Stimulated activated effector memory CD8-positive, alpha-beta T cell treated with anti-CD3 and anti-CD28 coated beads, Interleukin-12 subunit alpha, Interleukin-12 subunit beta, amount 100 ng/mL, for 72 hours (primary cell): ENCODE measurements around the gene KLHDC10.
A peak's percentile ranks its signal among the peaks of the same experiment; 100 is the strongest.
"Not testable (repeated sequence)": the region's sequence is repeated elsewhere in the genome, so short reads cannot be mapped to it uniquely, and the experiment has no call there.

Source experiments
- ATAC-seq: fragments of 150-1000 bp; cut with Tn5 transposase; 2 replicates; pipeline ENCODE4 v1.10.0; 2021
- DNase-seq, 2 donors: peaks; one replicate each; pipeline ENCODE4 v3.0.0; 2021 to 2022; ENCODE audit warnings: low spot score in 2 of 2
- H3K27ac Mint-ChIP-seq: one replicate; pipeline ENCODE4 v1.8.0; 2022; ENCODE audit warnings: mild to moderate bottlenecking, mixed read lengths
- H3K36me3 Mint-ChIP-seq: one replicate; pipeline ENCODE4 v1.8.0; 2022; ENCODE audit warnings: mild to moderate bottlenecking, mixed read lengths
- H3K4me1 Mint-ChIP-seq: one replicate; pipeline ENCODE4 v1.8.0; 2022; ENCODE audit warnings: mixed read lengths
- H3K4me3 Mint-ChIP-seq: one replicate; pipeline ENCODE4 v1.8.0; 2022; ENCODE audit warnings: mild to moderate bottlenecking, mixed read lengths
- H3K9me3 Mint-ChIP-seq: one replicate; pipeline ENCODE4 v1.8.0; 2022; ENCODE audit warnings: mixed read lengths

The KLHDC10 gene

GRCh38 chr7:130140551-130141160 lies 70.3 kb downstream of the KLHDC10 start:
- Mint-ChIP-seq H3K36me3 (peaks cover 26% of the 10 kb centered on the region), H3K9me3 (no peaks in the 10 kb centered on the region), H3K27ac (no peak overlapping the region), H3K4me3 (peak overlapping the region; percentile 39), H3K4me1 (peaks cover 13% of the 10 kb centered on the region)
- no peak for DNase-seq
- ATAC-seq, result no peak

GRCh38 chr7:130141161-130141883 lies 71.0 kb downstream of the KLHDC10 start:
- Mint-ChIP-seq H3K36me3 (peaks cover 20% of the 10 kb centered on the region), H3K4me1 (peaks cover 11% of the 10 kb centered on the region), H3K27ac (no peak overlapping the region), H3K4me3 (peak overlapping the region; percentile 39), H3K9me3 (no peaks in the 10 kb centered on the region)
- peak; percentile 29 for ATAC-seq
- DNase-seq, result no peak

GRCh38 chr7:130141884-130142653 lies 71.7 kb downstream of the KLHDC10 start:
- H3K36me3 Mint-ChIP-seq, result peaks cover 19% of the 10 kb centered on the region
- DNase-seq (no peak), ATAC-seq (no peak)
- no peaks in the 10 kb centered on the region for H3K9me3 Mint-ChIP-seq
- peaks cover 7% of the 10 kb centered on the region for H3K4me1 Mint-ChIP-seq
- peak overlapping the region; percentile 39 for H3K4me3 Mint-ChIP-seq
- H3K27ac Mint-ChIP-seq, result no peak overlapping the region

GRCh38 chr7:130142654-130143333 lies 72.5 kb downstream of the KLHDC10 start:
- no peak for ATAC-seq
- DNase-seq, result peak in 1 of 2 donors; percentile 47
- Mint-ChIP-seq H3K4me3 (no peak overlapping the region), H3K27ac (no peak overlapping the region), H3K4me1 (peaks cover 7% of the 10 kb centered on the region), H3K36me3 (peaks cover 19% of the 10 kb centered on the region), H3K9me3 (no peaks in the 10 kb centered on the region)

GRCh38 chr7:130143334-130143732 lies 73.0 kb downstream of the KLHDC10 start:
- H3K9me3 Mint-ChIP-seq, result no peaks in the 10 kb centered on the region

GRCh38 chr7:130143986-130144311 lies 73.6 kb downstream of the KLHDC10 start:
- no peaks in the 10 kb centered on the region for H3K9me3 Mint-ChIP-seq
- H3K4me1 Mint-ChIP-seq, result peaks cover 7% of the 10 kb centered on the region
- peaks cover 8% of the 10 kb centered on the region for H3K36me3 Mint-ChIP-seq
- ATAC-seq, result no peak
- no peak overlapping the region for H3K27ac Mint-ChIP-seq
- no peak overlapping the region for H3K4me3 Mint-ChIP-seq
- no peak for DNase-seq

More at GRCh38 chr7:130143334-130143732, 73.0 kb downstream of the KLHDC10 start:
- H3K36me3 Mint-ChIP-seq, result peaks cover 14% of the 10 kb centered on the region
- no peak overlapping the region for H3K4me3 Mint-ChIP-seq
- H3K4me1 Mint-ChIP-seq, result peaks cover 7% of the 10 kb centered on the region
- peak in 1 of 2 donors; percentile 32 for DNase-seq
- H3K27ac Mint-ChIP-seq, result no peak overlapping the region
- ATAC-seq, result no peak

GRCh38 chr7:130144312-130145171 lies 74.2 kb downstream of the KLHDC10 start:
- Mint-ChIP-seq H3K4me3 (no peak overlapping the region), H3K27ac (no peak overlapping the region), H3K36me3 (peaks cover 2% of the 10 kb centered on the region), H3K9me3 (no peaks in the 10 kb centered on the region), H3K4me1 (peaks cover 7% of the 10 kb centered on the region)
- peak in 1 of 2 donors; percentile 37 for DNase-seq
- ATAC-seq, result no peak

- Mint-ChIP-seq H3K4me3 (no peak overlapping the region), H3K9me3 (no peaks in the 10 kb centered on the region), H3K27ac (no peak overlapping the region), H3K4me1 (peaks cover 7% of the 10 kb centered on the region), H3K36me3 (no peaks in the 10 kb centered on the region)
- peak; percentile 76 for ATAC-seq
- peak in 1 of 2 donors; percentile 46 for DNase-seq
These were observed 75.2 kb downstream of the KLHDC10 start for GRCh38 chr7:130145424-130146100.

GRCh38 chr7:130146142-130146541 lies 75.8 kb downstream of the KLHDC10 start:
- not testable (repeated sequence) for H3K4me3 Mint-ChIP-seq, ATAC-seq, H3K4me1 Mint-ChIP-seq, H3K9me3 Mint-ChIP-seq, DNase-seq, H3K27ac Mint-ChIP-seq, H3K36me3 Mint-ChIP-seq

- no peaks in the 10 kb centered on the region for H3K36me3 Mint-ChIP-seq
- no peak overlapping the region for H3K4me3 Mint-ChIP-seq
- H3K4me1 Mint-ChIP-seq, result peaks cover 7% of the 10 kb centered on the region
- ATAC-seq, result no peak
- no peaks in the 10 kb centered on the region for H3K9me3 Mint-ChIP-seq
- peak in 1 of 2 donors; percentile 34 for DNase-seq
- H3K27ac Mint-ChIP-seq, result no peak overlapping the region
These were observed 76.5 kb downstream of the KLHDC10 start for GRCh38 chr7:130146693-130147405.

- H3K36me3 Mint-ChIP-seq, result no peaks in the 10 kb centered on the region
- ATAC-seq (no peak), DNase-seq (peak in 1 of 2 donors; percentile 44)
- H3K27ac Mint-ChIP-seq, result no peak overlapping the region
- no peaks in the 10 kb centered on the region for H3K9me3 Mint-ChIP-seq
- no peak overlapping the region for H3K4me3 Mint-ChIP-seq
- peaks cover 7% of the 10 kb centered on the region for H3K4me1 Mint-ChIP-seq
These were observed 77.5 kb downstream of the KLHDC10 start for GRCh38 chr7:130147710-130148325.

GRCh38 chr7:130148561-130148960 lies 78.2 kb downstream of the KLHDC10 start:
- no peaks in the 10 kb centered on the region for H3K9me3 Mint-ChIP-seq
- H3K4me1 Mint-ChIP-seq, result peaks cover 7% of the 10 kb centered on the region
- DNase-seq (peak in 1 of 2 donors; percentile 23), ATAC-seq (no peak)
- no peaks in the 10 kb centered on the region for H3K36me3 Mint-ChIP-seq
- H3K4me3 Mint-ChIP-seq, result no peak overlapping the region
- no peak overlapping the region for H3K27ac Mint-ChIP-seq
